ENCODE results near the gene CA12. TPM values are rescaled to one million over a fixed set of nuclear protein-coding genes. Genes with fewer than 3 reads are reported as not detected.

Gene CA12
- total and polyA plus RNA-seq, 9 of the 15 experiments (the other 6 are each of a cell fraction or from before 2014, with no cell fraction given) = 0.01 to 0.78 (median 0.15) TPM; not detected in 1

DNA sequence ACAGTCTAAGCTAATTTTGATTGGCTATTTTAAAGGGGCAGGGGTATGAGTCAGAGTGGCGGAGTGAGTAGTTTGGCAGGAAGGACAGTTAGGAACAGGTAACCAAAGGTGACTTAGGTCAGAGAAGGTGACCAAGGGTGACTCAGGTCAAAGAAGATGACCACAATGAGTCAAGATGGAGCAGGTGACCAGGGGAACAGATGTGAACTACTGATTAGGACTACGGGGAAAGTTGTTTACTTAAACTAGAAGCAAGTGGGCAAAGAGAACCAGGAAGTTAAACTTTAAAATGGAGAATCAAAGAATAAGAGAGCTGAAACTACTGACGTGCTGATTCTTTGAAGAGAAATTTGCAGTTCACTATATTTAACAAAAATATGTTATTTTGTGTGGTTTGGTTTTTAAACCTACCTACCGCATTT lies 14.1 kb upstream of the CA12 start:
- ATAC-seq = peak; percentile 9
- TF ChIP-seq SMARCA4 (IDR thresholded peaks at IDR 0.05) = peak; percentile 93
- TF ChIP-seq TEAD4 (IDR thresholded peaks at IDR 0.05; ENCODE audit: low read length) = peak; percentile 81
- TF ChIP-seq TEAD4 (CRISPR knock-in tag; IDR thresholded peaks at IDR 0.05; ENCODE audit: borderline replicate concordance) = no peak
- no peak for TF ChIP-seq KDM2B (CRISPR knock-in tag; IDR thresholded peaks at IDR 0.05)
- TF ChIP-seq SMARCB1 (IDR thresholded peaks at IDR 0.05; ENCODE audit: insufficient read length, low read depth) = no peak
- 0 out of 2 replicates have a peak, but pooled peaks have one; percentile 16 for TF ChIP-seq ZBTB26 (CRISPR knock-in tag; IDR thresholded peaks at IDR 0.05)
- no peak for TF ChIP-seq TAF15 (IDR thresholded peaks at IDR 0.05; ENCODE audit: low read depth, low read length)
- no peak for TF ChIP-seq EHMT2 (IDR thresholded peaks at IDR 0.05)
- TF ChIP-seq CEBPZ (IDR thresholded peaks at IDR 0.05; ENCODE audit: borderline replicate concordance, low read depth, low read length) = no peak
- no peak for TF ChIP-seq MXI1 (IDR thresholded peaks at IDR 0.05; ENCODE audit: low read depth, low read length)
- no peak for TF ChIP-seq ATF2 (CRISPR knock-in tag; IDR thresholded peaks at IDR 0.05)
- TF ChIP-seq ARID4B (CRISPR knock-in tag; IDR thresholded peaks at IDR 0.05) = no peak

More for the DNA sequence above, 14.1 kb upstream of the CA12 start:
- Histone ChIP-seq H3K9me1 (ENCODE audit: control insufficient read depth, insufficient read depth, low read length) (no peaks in the 10 kb centered on the region), H3K4me1 (replicated peaks in 1 of 2; ENCODE audit: control insufficient read depth in 2 of 2, insufficient read depth in 2 of 2, low read length in 2 of 2) (peaks cover 16 to 69% of the 10 kb centered on the region in 2 experiments), H3K4me2 (ENCODE audit: insufficient read depth, low read length) (peak overlapping the region; percentile 51), H3K4me3 (no peak overlapping the region), H3K27ac (ENCODE audit: extremely low read depth, low read depth, low read length) (peak overlapping the region; percentile 86), H2AFZ (ENCODE audit: low read depth, low read length) (peak overlapping the region; percentile 89), H3K36me3 (ENCODE audit: control insufficient read depth, insufficient read depth, low read length) (no peaks in the 10 kb centered on the region), H3K79me2 (ENCODE audit: control insufficient read depth, insufficient read depth, low read length) (no peaks in the 10 kb centered on the region), H3K9ac (ENCODE audit: insufficient read depth in 1 of 2, low read depth in 2 of 2, low read length in 2 of 2) (peak overlapping the region in 1 of 2 experiments; percentile 51; a peak in 2 of 4 replicates), H4K20me1 (replicated peaks; ENCODE audit: control insufficient read depth, insufficient read depth, low read length) (no peaks in the 10 kb centered on the region), H3K9me3 (replicated peaks; ENCODE audit: control insufficient read depth, insufficient read depth, low read depth, low read length) (no peaks in the 10 kb centered on the region), H3K27me3 (ENCODE audit: control insufficient read depth in 2 of 2, insufficient read depth in 2 of 2, low read length in 2 of 2) (no peaks in the 10 kb centered on the region)
- FAIRE-seq (no peak), DNase-seq (ENCODE audit: extremely low read depth in 1 of 4, low spot score in 3 of 4) (peak; percentile 48 to 77 (median 70))
- POLR2A ChIA-PET = interaction anchor here (0.7 to 1.4 kb wide), 7 partner anchors 13 to 105 kb away, joined by 3 to 4 read pairs (median 3); no protein-coding TSS in a partner anchor
- intact Hi-C loops (cut with micrococcal nuclease) = no loop called here
- WGBS (ENCODE audit: insufficient coverage, low coverage, missing lambda C conversion rate) = 11% methylated on average over 4 of the region's 4 CpGs
- no TSS peak for BruUV-seq (replicated peaks)
- CTCF ChIA-PET (ENCODE audit: low intra/inter-chr PET ratio) = interaction anchor here (0.7 kb wide), 1 partner anchor 145 kb away, joined by 3 read pairs; no protein-coding TSS in a partner anchor
- in situ Hi-C loops (cut with MboI) = no loop called here
